H9 (cell line): ENCODE data around the gene ERCC8. TPM values are rescaled to one million over a fixed set of nuclear protein-coding genes. Genes with fewer than 3 reads are reported as not detected.

Source experiments
- DNase-seq: peaks from one replicate; pipeline ENCODE4 v3.0.0-alpha.2; 2017
- H2AFZ ChIP-seq: one replicate; pipeline ENCODE4 v1.6.1; 2013; ENCODE audit warnings: mild to moderate bottlenecking, low read length, control low read depth, moderate library complexity
- H2AK5ac ChIP-seq: 2 replicates; pipeline ENCODE4 v1.6.1; 2013; ENCODE audit warnings: low read length, control low read depth, mixed read lengths; ENCODE audit not compliant: insufficient read length
- H2BK120ac ChIP-seq: one replicate; pipeline ENCODE4 v1.6.1; 2013; ENCODE audit warnings: low read depth, mild to moderate bottlenecking, low read length, control low read depth, inconsistent platforms; ENCODE audit not compliant: poor library complexity, severe bottlenecking
- H2BK12ac ChIP-seq: 2 replicates; pipeline ENCODE4 v1.6.1; 2013; ENCODE audit warnings: low read length, control low read depth, mixed read lengths, low read depth; ENCODE audit not compliant: insufficient read length
- H2BK15ac ChIP-seq: 2 replicates; pipeline ENCODE4 v1.6.1; 2013; ENCODE audit warnings: low read depth, low read length, control low read depth
- H2BK20ac ChIP-seq: one replicate; pipeline ENCODE4 v1.6.1; 2013; ENCODE audit warnings: low read depth, mild to moderate bottlenecking, low read length, control low read depth, inconsistent platforms; ENCODE audit not compliant: poor library complexity, severe bottlenecking
- H2BK5ac ChIP-seq: 2 replicates; pipeline ENCODE4 v1.6.1; 2013; ENCODE audit warnings: low read length, control low read depth, mixed read lengths; ENCODE audit not compliant: insufficient read length
- H3K14ac ChIP-seq: 2 replicates; pipeline ENCODE4 v1.6.1; 2013; ENCODE audit warnings: low read length, control low read depth; ENCODE audit not compliant: insufficient read depth
- H3K18ac ChIP-seq: 2 replicates; pipeline ENCODE4 v1.6.1; 2013; ENCODE audit warnings: low read depth, mild to moderate bottlenecking, mixed read lengths, low read length, control low read depth; ENCODE audit not compliant: insufficient read length
- H3K23ac ChIP-seq: 2 replicates; pipeline ENCODE4 v1.6.1; 2013; ENCODE audit warnings: low read length, control low read depth, mixed read lengths, low read depth; ENCODE audit not compliant: insufficient read length
- H3K23me2 ChIP-seq: 2 replicates; pipeline ENCODE4 v1.6.1; 2013; ENCODE audit warnings: low read depth, mild to moderate bottlenecking, mixed read lengths, low read length, control low read depth; ENCODE audit not compliant: insufficient read length, poor library complexity, severe bottlenecking
- H3K27ac ChIP-seq: 2 replicates; pipeline ENCODE4 v1.5.1; 2013; ENCODE audit warnings: low read length, control low read depth, mixed read lengths, low read depth; ENCODE audit not compliant: insufficient read length
- H3K27me3 ChIP-seq: 2 replicates; pipeline ENCODE4 v1.6.1; 2013; ENCODE audit warnings: low read length, control low read depth, inconsistent platforms; ENCODE audit not compliant: insufficient read depth
- H3K4ac ChIP-seq: 2 replicates; pipeline ENCODE4 v1.6.1; 2013; ENCODE audit warnings: low read depth, mild to moderate bottlenecking, control low read depth, inconsistent platforms, low read length, moderate library complexity
- H3K4me1 ChIP-seq: 2 replicates; pipeline ENCODE4 v1.6.1; 2013; ENCODE audit warnings: low read length, control low read depth, inconsistent platforms; ENCODE audit not compliant: insufficient read depth
- H3K4me2 ChIP-seq: 2 replicates; pipeline ENCODE4 v1.6.1; 2013; ENCODE audit warnings: low read length, control low read depth, mixed read lengths; ENCODE audit not compliant: insufficient read length, insufficient read depth
- H3K56ac ChIP-seq: 2 replicates; pipeline ENCODE4 v1.6.1; 2013; ENCODE audit warnings: low read depth, mild to moderate bottlenecking, mixed read lengths, low read length, control low read depth; ENCODE audit not compliant: insufficient read length
- H3K79me1 ChIP-seq: 2 replicates; pipeline ENCODE4 v1.6.1; 2013; ENCODE audit warnings: low read depth, mild to moderate bottlenecking, moderate library complexity, low read length, control low read depth, inconsistent platforms; ENCODE audit not compliant: insufficient read depth, poor library complexity, severe bottlenecking
- H3K79me2 ChIP-seq: 2 replicates; pipeline ENCODE4 v1.6.1; 2013; ENCODE audit warnings: low read length, control low read depth, inconsistent platforms; ENCODE audit not compliant: insufficient read depth
- H3K9ac ChIP-seq: 2 replicates; pipeline ENCODE4 v1.6.1; 2013; ENCODE audit warnings: low read length, control low read depth, mixed read lengths; ENCODE audit not compliant: insufficient read length; ENCODE audit errors: extremely low read depth
- H3K9me3 ChIP-seq: one replicate; pipeline ENCODE4 v1.6.1; 2013; ENCODE audit warnings: low read depth, low read length, inconsistent platforms; ENCODE audit not compliant: control insufficient read depth
- H3T11ph ChIP-seq: one replicate; pipeline ENCODE4 v1.6.1; 2013; ENCODE audit warnings: mild to moderate bottlenecking, low read length, control low read depth, inconsistent platforms
- H4K20me1 ChIP-seq: one replicate; pipeline ENCODE4 v1.6.1; 2013; ENCODE audit not compliant: control insufficient read depth, insufficient read length, insufficient read depth
- H4K5ac ChIP-seq: 2 replicates; pipeline ENCODE4 v1.6.1; 2013; ENCODE audit warnings: low read depth, mild to moderate bottlenecking, mixed read lengths, low read length, control low read depth; ENCODE audit not compliant: insufficient read length
- H4K8ac ChIP-seq: replicated peaks from 2 replicates; pipeline ENCODE4 v1.6.1; 2013; ENCODE audit warnings: low read length, control low read depth, mixed read lengths, low read depth; ENCODE audit not compliant: insufficient read length
- H4K91ac ChIP-seq: 2 replicates; pipeline ENCODE4 v1.6.1; 2013; ENCODE audit warnings: low read depth, mild to moderate bottlenecking, moderate library complexity, mixed read lengths, low read length, control low read depth; ENCODE audit not compliant: insufficient read length
- H3K27ac Mint-ChIP-seq, 3 experiments: 2 replicates in 2 of 3; 3 replicates in 1 of 3; pipeline ENCODE4 v1.8.0; 2020 to 2021; ENCODE audit warnings: mixed read lengths in 3 of 3, mild to moderate bottlenecking in 1 of 3, moderate library complexity in 1 of 3
- H3K27me3 Mint-ChIP-seq: 2 replicates; pipeline ENCODE4 v1.8.0; 2021; ENCODE audit warnings: low read depth, mild to moderate bottlenecking, moderate library complexity, mixed read lengths
- H3K36me3 Mint-ChIP-seq, 3 experiments: 2 replicates in 2 of 3; 3 replicates in 1 of 3; pipeline ENCODE4 v1.8.0; 2020 to 2021; ENCODE audit warnings: low read depth in 3 of 3, mixed read lengths in 3 of 3; ENCODE audit not compliant: insufficient read depth in 1 of 3
- H3K4me1 Mint-ChIP-seq, 2 experiments: 2 replicates each; pipeline ENCODE4 v1.8.0; 2020; ENCODE audit warnings: mixed read lengths in 2 of 2
- H3K4me3 Mint-ChIP-seq, 2 experiments: 2 replicates in 1 of 2; 3 replicates in 1 of 2; pipeline ENCODE4 v1.8.0; 2020 to 2021; ENCODE audit warnings: mild to moderate bottlenecking in 2 of 2, mixed read lengths in 2 of 2, moderate library complexity in 1 of 2
- H3K9me3 Mint-ChIP-seq, 2 experiments: 2 replicates in 1 of 2; 3 replicates in 1 of 2; pipeline ENCODE4 v1.8.0; 2020; ENCODE audit warnings: mild to moderate bottlenecking in 2 of 2, mixed read lengths in 2 of 2, moderate library complexity in 1 of 2
- WGBS: extraction: QIAGEN DNeasy Blood & Tissue Kit; methylation state at CpG from one replicate; pipeline ENCODE4 v1.1.7; 2013; ENCODE audit warnings: missing lambda C conversion rate, low lambda C conversion rate, mixed read lengths; ENCODE audit not compliant: insufficient read length; ENCODE audit errors: extremely low coverage; 5-methylcytosine and 5-hydroxymethylcytosine counted together
- total RNA-seq: library from RNA; stranded (reverse); gene quantifications from 2 replicates; pipeline ENCODE4 v1.2.1, GENCODE V29; 2021
- TF ChIP-seq, protein P1 (sequence below): fragments of 200-600 bp; sonication (generic); conservative IDR thresholded peaks from 3 replicates; pipeline ENCODE4 v1.8.0; 2021; ENCODE audit warnings: antibody characterized with exemption, mild to moderate bottlenecking

Gene ERCC8
- total RNA-seq, 1 experiment from 2014 or later = 18.0 TPM

DNA sequence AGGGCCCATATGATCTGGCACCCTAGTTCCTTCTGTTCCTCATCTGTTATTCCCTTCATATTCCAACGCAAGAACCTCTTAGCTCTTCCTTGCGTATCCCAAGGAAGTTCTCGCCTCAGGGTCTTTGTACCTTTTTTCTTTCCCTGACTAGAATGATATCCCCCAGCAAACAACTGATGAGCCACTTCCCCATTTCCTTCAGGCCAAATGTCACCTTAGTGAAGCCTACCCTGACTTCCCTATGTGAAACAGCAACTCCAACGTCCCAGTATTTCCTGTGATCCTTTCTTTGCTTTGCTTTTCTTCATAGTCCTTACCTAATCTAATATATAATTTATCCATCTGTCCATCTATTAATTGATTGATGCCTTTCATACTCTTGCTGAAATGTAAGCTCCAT is 47.9 kb downstream of the ERCC8 start:
- Histone ChIP-seq H2AK5ac (no peak overlapping the region), H2BK120ac (no peak overlapping the region), H3K18ac (no peak overlapping the region), H3K14ac (no peak overlapping the region), H3K4me2 (no peak overlapping the region), H3K79me2 (no peaks in the 10 kb centered on the region), H2BK20ac (no peak overlapping the region), H3K23ac (no peak overlapping the region), H2BK5ac (no peak overlapping the region), H4K20me1 (no peaks in the 10 kb centered on the region), H3T11ph (no peak overlapping the region), H3K9me3 (no peaks in the 10 kb centered on the region), H4K8ac (no peak overlapping the region), H3K27ac (no peak overlapping the region), H3K27me3 (no peaks in the 10 kb centered on the region), H3K9ac (no peak overlapping the region), H3K79me1 (no peaks in the 10 kb centered on the region), H3K4ac (no peak overlapping the region), H4K91ac (no peak overlapping the region), H2BK12ac (no peak overlapping the region), H3K23me2 (no peaks in the 10 kb centered on the region), H3K56ac (no peak overlapping the region), H3K4me1 (no peaks in the 10 kb centered on the region; the same call in 1 of the 2 replicates), H4K5ac (no peak overlapping the region), H2AFZ (no peak overlapping the region), H2BK15ac (no peak overlapping the region)
- Mint-ChIP-seq H3K4me3 (no peak overlapping the region), H3K36me3 (peaks cover 21 to 42% (median 40%) of the 10 kb centered on the region in 3 experiments), H3K27me3 (no peaks in the 10 kb centered on the region), H3K9me3 (no peaks in the 10 kb centered on the region; a peak in 1 of 5 replicates), H3K4me1 (peaks cover 4% of the 10 kb centered on the region in 2 experiments), H3K27ac (no peak overlapping the region)
- DNase-seq = no peak
- no CpG with 5 or more reads among the region's 4 CpGs for WGBS
- TF ChIP-seq, protein P1, sequence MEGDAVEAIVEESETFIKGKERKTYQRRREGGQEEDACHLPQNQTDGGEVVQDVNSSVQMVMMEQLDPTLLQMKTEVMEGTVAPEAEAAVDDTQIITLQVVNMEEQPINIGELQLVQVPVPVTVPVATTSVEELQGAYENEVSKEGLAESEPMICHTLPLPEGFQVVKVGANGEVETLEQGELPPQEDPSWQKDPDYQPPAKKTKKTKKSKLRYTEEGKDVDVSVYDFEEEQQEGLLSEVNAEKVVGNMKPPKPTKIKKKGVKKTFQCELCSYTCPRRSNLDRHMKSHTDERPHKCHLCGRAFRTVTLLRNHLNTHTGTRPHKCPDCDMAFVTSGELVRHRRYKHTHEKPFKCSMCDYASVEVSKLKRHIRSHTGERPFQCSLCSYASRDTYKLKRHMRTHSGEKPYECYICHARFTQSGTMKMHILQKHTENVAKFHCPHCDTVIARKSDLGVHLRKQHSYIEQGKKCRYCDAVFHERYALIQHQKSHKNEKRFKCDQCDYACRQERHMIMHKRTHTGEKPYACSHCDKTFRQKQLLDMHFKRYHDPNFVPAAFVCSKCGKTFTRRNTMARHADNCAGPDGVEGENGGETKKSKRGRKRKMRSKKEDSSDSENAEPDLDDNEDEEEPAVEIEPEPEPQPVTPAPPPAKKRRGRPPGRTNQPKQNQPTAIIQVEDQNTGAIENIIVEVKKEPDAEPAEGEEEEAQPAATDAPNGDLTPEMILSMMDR = no peak
